GM12878 (cell line): ENCODE results near the gene AEBP1. TPM values are rescaled to one million over a fixed set of nuclear protein-coding genes. Genes with fewer than 3 reads are reported as not detected.

Source experiments
- ATAC-seq: fragments of 200-7000 bp; cut with Tn5 transposase; 3 replicates; pipeline ENCODE4 v1.9.1; 2020; ENCODE audit warnings: mild to moderate bottlenecking, moderate library complexity
- BruUV-seq: library from RNA; stranded (reverse); fragments of 400-500 nt; replicated peaks from 2 replicates; lab custom pipeline; 2021; lab: Mats Ljungman, UMichigan
- CTCF ChIA-PET: fragments of 300-600 bp; sonication (Branson Sonifier 250); formaldehyde crosslinking; extraction: SDS; loops from one replicate; lab custom pipeline; 2021; ENCODE audit warnings: inconsistent platforms; lab: Yijun Ruan, JAX
- POLR2A ChIA-PET: fragments of 350-600 bp; formaldehyde crosslinking; extraction: SDS; loops from one replicate; lab custom pipeline; 2021; ENCODE audit warnings: inconsistent platforms; lab: Charles Lee
- RAD21 ChIA-PET: fragments of 300-600 bp; sonication (Branson Sonifier 250); formaldehyde crosslinking; loops from one replicate; lab custom pipeline; 2023; ENCODE audit warnings: antibody characterized with exemption; ENCODE audit not compliant: unreplicated experiment; lab: Charles Lee
- SMC1A ChIA-PET: fragments of 300-600 bp; sonication (Branson Sonifier 250); formaldehyde crosslinking; loops from one replicate; lab custom pipeline; 2023; ENCODE audit not compliant: unreplicated experiment, uncharacterized antibody; lab: Charles Lee
- DNase-seq: peaks from one replicate; pipeline ENCODE4 v3.0.0-alpha.2; 2011; ENCODE audit warnings: low read depth, low spot score
- FAIRE-seq: peaks from 3 replicates; lab custom pipeline; 2011; peaks lifted over from hg19 to GRCh38; lab: Jason Lieb, UNC
- H2AFZ ChIP-seq: 2 replicates; pipeline ENCODE4 v1.6.0; 2011; ENCODE audit warnings: low read depth, low read length, control low read depth; ENCODE audit not compliant: control insufficient read depth
- H3K27ac ChIP-seq: 2 replicates; pipeline ENCODE4 v1.5.1; 2011; ENCODE audit warnings: control low read depth; ENCODE audit not compliant: control insufficient read depth, insufficient read depth
- H3K27me3 ChIP-seq, 2 experiments: replicated peaks in 1 of 2; 2 replicates each; pipeline versions ENCODE4 v1.6.0 to v1.6.1; 2011; ENCODE audit warnings: low read length in 1 of 2; ENCODE audit not compliant: control insufficient read depth in 2 of 2, insufficient read depth in 2 of 2
- H3K36me3 ChIP-seq, 2 experiments: 2 replicates each; pipeline ENCODE4 v1.5.1; 2011; ENCODE audit warnings: low read length in 1 of 2; ENCODE audit not compliant: control insufficient read depth in 2 of 2, insufficient read depth in 2 of 2
- H3K4me1 ChIP-seq: 2 replicates; pipeline ENCODE4 v1.6.1; 2011; ENCODE audit warnings: mild to moderate bottlenecking, low read length, moderate library complexity, mixed read lengths; ENCODE audit not compliant: control insufficient read depth, insufficient read depth
- H3K4me2 ChIP-seq: 2 replicates; pipeline ENCODE4 v1.6.0; 2011; ENCODE audit warnings: control low read depth; ENCODE audit not compliant: control insufficient read depth, insufficient read depth
- H3K4me3 ChIP-seq: fragments of 200-600 bp; sonication (generic); 2 replicates; pipeline ENCODE4 v1.5.1; 2016
- H3K79me2 ChIP-seq: 2 replicates; pipeline ENCODE4 v1.6.0; 2011; ENCODE audit warnings: low read length; ENCODE audit not compliant: control insufficient read depth, insufficient read depth
- H3K9ac ChIP-seq: 2 replicates; pipeline ENCODE4 v1.8.0; 2011; ENCODE audit warnings: low read length, control low read depth, mixed read lengths; ENCODE audit not compliant: control insufficient read depth, insufficient read depth
- H3K9me3 ChIP-seq: replicated peaks from 3 replicates; pipeline ENCODE4 v1.5.1; 2011; ENCODE audit warnings: mild to moderate bottlenecking, low read length; ENCODE audit not compliant: control insufficient read depth, insufficient read depth
- H4K20me1 ChIP-seq: 2 replicates; pipeline ENCODE4 v1.6.0; 2011; ENCODE audit not compliant: control insufficient read depth, insufficient read depth
- CEBPB ChIP-seq, 2 experiments: fragments of 150-350 bp in 1 of 2; IDR thresholded peaks; 2 replicates each; pipeline ENCODE4 v1.6.1; 2012 to 2014; ENCODE audit warnings: low read depth in 2 of 2, low read length in 2 of 2, borderline replicate concordance in 1 of 2, inconsistent platforms in 1 of 2
- HDAC6 ChIP-seq: fragments of 200-600 bp; sonication (generic); IDR thresholded peaks from one replicate; pipeline ENCODE4 v1.8.0; 2017; ENCODE audit warnings: antibody characterized with exemption; ENCODE audit not compliant: unreplicated experiment
- KDM1A ChIP-seq: fragments of 200-600 bp; sonication (generic); IDR thresholded peaks from 2 replicates; pipeline ENCODE4 v1.6.1; 2016; ENCODE audit warnings: borderline replicate concordance
- MXI1 ChIP-seq: fragments of 150-350 bp; IDR thresholded peaks from 2 replicates; pipeline ENCODE4 v1.6.1; 2011; ENCODE audit warnings: low read depth, mild to moderate bottlenecking, inconsistent platforms, low read length, improper control_type of control experiment
- MYB ChIP-seq: fragments of 150-350 bp; IDR thresholded peaks from 2 replicates; pipeline ENCODE4 v1.6.1; 2014; ENCODE audit warnings: mild to moderate bottlenecking, low read depth, low read length, borderline replicate concordance
- NR2C2 ChIP-seq: IDR thresholded peaks from 2 replicates; pipeline ENCODE4 v1.6.1; 2011; ENCODE audit warnings: borderline replicate concordance, low read depth; ENCODE audit not compliant: control insufficient read depth, insufficient read length
- POU2F2 ChIP-seq: IDR thresholded peaks from 3 replicates; pipeline ENCODE4 v1.6.1; 2011; ENCODE audit warnings: low read depth, mild to moderate bottlenecking, low read length, borderline replicate concordance
- STAT3 ChIP-seq: IDR thresholded peaks from 2 replicates; pipeline ENCODE4 v1.6.1; 2011; ENCODE audit warnings: low read depth, low read length, improper control_type of control experiment
- WGBS: methylation state at CpG from one replicate; pipeline ENCODE4 v1.1.6; 2016; ENCODE audit warnings: low lambda C conversion rate; ENCODE audit not compliant: insufficient replicate concordance, insufficient coverage; ENCODE audit errors: missing lambda C conversion rate; 5-methylcytosine and 5-hydroxymethylcytosine counted together
- in situ Hi-C: fragments of 300-500 bp; cut with MboI; formaldehyde crosslinking; loops from 9 replicates; pipeline ENCODE4 v1.14.3; 2018; ENCODE audit warnings: mixed read lengths
- intact Hi-C: fragments of 100-400 bp; cut with micrococcal nuclease; formaldehyde crosslinking; loops from one replicate; pipeline ENCODE4 v1.14.2; 2022; ENCODE audit not compliant: unreplicated experiment
- polyA plus RNA-seq, 11 experiments: library from polyadenylated mRNA; depleted of rRNA in 4 of 11; unstranded in 6 of 11; stranded (reverse) in 5 of 11; fragments of >200 nt; fragmentation: Nextera tagmentation in 4 of 11; fragmentation: Illumina TruSeq in 1 of 11; extraction: Ambion mirVana in 4 of 11; extraction: Trizol in 1 of 11; gene quantifications; 1 replicate in 1 of 11; 2 replicates in 10 of 11; pipeline versions ENCODE4 v1.2.1 to v1.2.3, GENCODE V29; 2011 to 2016; ENCODE audit warnings: inconsistent platforms in 2 of 11, missing spikeins in 2 of 11, low read depth in 1 of 11
- total RNA-seq, 4 experiments: library from RNA; depleted of rRNA in 3 of 4; stranded (reverse); fragments of >200 nt in 3 of 4; fragmentation: Illumina TruSeq in 1 of 4; extraction: Trizol in 1 of 4; gene quantifications; 2 replicates each; pipeline versions ENCODE4 v1.2.1 to v1.2.3, GENCODE V29; 2013 to 2021
- TF ChIP-seq, protein P1 (sequence below): fragments of 150-350 bp; IDR thresholded peaks from 2 replicates; pipeline ENCODE4 v1.6.1; 2016; ENCODE audit warnings: low read depth, low read length
- TF ChIP-seq, protein P2 (sequence below): fragments of 450-650 bp; IDR thresholded peaks from 2 replicates; pipeline ENCODE4 v1.6.1; 2017; ENCODE audit warnings: antibody characterized with exemption, mild to moderate bottlenecking, moderate library complexity
- TF ChIP-seq, protein P3 (sequence below): IDR thresholded peaks from 2 replicates; pipeline ENCODE4 v1.6.1; 2011; ENCODE audit warnings: borderline replicate concordance, low read depth, mild to moderate bottlenecking, moderate library complexity, mixed read lengths, low read length; ENCODE audit not compliant: insufficient read depth; ENCODE audit errors: extremely low read length

AEBP1 gene
- total and polyA plus RNA-seq, 10 of the 15 experiments (the other 5 are each of a cell fraction or from before 2014, with no cell fraction given), result 0.06 to 0.23 (median 0.11) TPM; not detected in 5

DNA sequence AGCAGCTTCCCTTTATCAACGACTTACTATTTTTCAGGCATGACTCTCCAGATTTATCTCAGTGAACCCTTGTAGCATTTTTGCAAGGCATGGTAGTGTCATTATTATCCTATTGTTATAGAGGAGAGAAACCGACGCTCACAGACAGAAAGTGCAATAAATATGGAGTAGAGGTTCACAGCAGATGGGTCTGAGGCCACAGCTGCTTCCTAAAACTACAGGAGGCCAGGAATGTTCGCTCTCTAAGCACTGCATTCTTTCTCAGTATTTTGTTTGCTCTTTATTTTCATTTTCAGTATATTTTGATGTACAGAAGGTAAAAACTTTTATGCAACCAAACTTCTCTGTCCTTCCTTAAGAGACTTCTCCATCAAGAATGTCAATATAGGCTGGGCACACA is 4.5 kb upstream of the AEBP1 start:
- no peak overlapping the region for H3K27ac ChIP-seq

More for the DNA sequence above, 4.5 kb upstream of the AEBP1 start:
- POLR2A ChIA-PET, result no interaction called here
- in situ Hi-C loops (no loop called here), intact Hi-C loops (no loop called here)
- FAIRE-seq, result no peak
- CTCF ChIA-PET, result interaction anchor here (1.3 kb wide), 1 partner anchor 23 kb away, joined by 4 read pairs; no protein-coding TSS in a partner anchor
- BruUV-seq, result no TSS peak
- Histone ChIP-seq H3K36me3 (no peaks in the 10 kb centered on the region), H4K20me1 (no peaks in the 10 kb centered on the region), H3K79me2 (no peaks in the 10 kb centered on the region), H2AFZ (no peak overlapping the region), H3K9me3 (no peaks in the 10 kb centered on the region), H3K9ac (no peak overlapping the region), H3K27me3 (peaks cover 1 to 3% of the 10 kb centered on the region in 2 experiments; a peak in 1 of 4 replicates), H3K4me1 (peaks cover 14% of the 10 kb centered on the region), H3K4me3 (no peak overlapping the region), H3K4me2 (no peak overlapping the region)
- TF ChIP-seq NR2C2, result no peak
- TF ChIP-seq STAT3, result no peak
- TF ChIP-seq, protein P1, sequence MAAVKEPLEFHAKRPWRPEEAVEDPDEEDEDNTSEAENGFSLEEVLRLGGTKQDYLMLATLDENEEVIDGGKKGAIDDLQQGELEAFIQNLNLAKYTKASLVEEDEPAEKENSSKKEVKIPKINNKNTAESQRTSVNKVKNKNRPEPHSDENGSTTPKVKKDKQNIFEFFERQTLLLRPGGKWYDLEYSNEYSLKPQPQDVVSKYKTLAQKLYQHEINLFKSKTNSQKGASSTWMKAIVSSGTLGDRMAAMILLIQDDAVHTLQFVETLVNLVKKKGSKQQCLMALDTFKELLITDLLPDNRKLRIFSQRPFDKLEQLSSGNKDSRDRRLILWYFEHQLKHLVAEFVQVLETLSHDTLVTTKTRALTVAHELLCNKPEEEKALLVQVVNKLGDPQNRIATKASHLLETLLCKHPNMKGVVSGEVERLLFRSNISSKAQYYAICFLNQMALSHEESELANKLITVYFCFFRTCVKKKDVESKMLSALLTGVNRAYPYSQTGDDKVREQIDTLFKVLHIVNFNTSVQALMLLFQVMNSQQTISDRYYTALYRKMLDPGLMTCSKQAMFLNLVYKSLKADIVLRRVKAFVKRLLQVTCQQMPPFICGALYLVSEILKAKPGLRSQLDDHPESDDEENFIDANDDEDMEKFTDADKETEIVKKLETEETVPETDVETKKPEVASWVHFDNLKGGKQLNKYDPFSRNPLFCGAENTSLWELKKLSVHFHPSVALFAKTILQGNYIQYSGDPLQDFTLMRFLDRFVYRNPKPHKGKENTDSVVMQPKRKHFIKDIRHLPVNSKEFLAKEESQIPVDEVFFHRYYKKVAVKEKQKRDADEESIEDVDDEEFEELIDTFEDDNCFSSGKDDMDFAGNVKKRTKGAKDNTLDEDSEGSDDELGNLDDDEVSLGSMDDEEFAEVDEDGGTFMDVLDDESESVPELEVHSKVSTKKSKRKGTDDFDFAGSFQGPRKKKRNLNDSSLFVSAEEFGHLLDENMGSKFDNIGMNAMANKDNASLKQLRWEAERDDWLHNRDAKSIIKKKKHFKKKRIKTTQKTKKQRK, result no peak
- no peak for TF ChIP-seq HDAC6
- TF ChIP-seq, protein P2, sequence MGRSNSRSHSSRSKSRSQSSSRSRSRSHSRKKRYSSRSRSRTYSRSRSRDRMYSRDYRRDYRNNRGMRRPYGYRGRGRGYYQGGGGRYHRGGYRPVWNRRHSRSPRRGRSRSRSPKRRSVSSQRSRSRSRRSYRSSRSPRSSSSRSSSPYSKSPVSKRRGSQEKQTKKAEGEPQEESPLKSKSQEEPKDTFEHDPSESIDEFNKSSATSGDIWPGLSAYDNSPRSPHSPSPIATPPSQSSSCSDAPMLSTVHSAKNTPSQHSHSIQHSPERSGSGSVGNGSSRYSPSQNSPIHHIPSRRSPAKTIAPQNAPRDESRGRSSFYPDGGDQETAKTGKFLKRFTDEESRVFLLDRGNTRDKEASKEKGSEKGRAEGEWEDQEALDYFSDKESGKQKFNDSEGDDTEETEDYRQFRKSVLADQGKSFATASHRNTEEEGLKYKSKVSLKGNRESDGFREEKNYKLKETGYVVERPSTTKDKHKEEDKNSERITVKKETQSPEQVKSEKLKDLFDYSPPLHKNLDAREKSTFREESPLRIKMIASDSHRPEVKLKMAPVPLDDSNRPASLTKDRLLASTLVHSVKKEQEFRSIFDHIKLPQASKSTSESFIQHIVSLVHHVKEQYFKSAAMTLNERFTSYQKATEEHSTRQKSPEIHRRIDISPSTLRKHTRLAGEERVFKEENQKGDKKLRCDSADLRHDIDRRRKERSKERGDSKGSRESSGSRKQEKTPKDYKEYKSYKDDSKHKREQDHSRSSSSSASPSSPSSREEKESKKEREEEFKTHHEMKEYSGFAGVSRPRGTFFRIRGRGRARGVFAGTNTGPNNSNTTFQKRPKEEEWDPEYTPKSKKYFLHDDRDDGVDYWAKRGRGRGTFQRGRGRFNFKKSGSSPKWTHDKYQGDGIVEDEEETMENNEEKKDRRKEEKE, result no peak
- TF ChIP-seq, protein P3, sequence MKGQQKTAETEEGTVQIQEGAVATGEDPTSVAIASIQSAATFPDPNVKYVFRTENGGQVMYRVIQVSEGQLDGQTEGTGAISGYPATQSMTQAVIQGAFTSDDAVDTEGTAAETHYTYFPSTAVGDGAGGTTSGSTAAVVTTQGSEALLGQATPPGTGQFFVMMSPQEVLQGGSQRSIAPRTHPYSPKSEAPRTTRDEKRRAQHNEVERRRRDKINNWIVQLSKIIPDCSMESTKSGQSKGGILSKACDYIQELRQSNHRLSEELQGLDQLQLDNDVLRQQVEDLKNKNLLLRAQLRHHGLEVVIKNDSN, result no peak
- TF ChIP-seq MXI1, result no peak
- no peak for TF ChIP-seq POU2F2
- no peak for TF ChIP-seq CEBPB (IDR thresholded peaks at IDR 0.05; ENCODE audit: borderline replicate concordance in 1 of 2, low read depth in 2 of 2, low read length in 2 of 2)
- TF ChIP-seq MYB, result no peak
- no peak for TF ChIP-seq KDM1A
- RAD21 ChIA-PET, result no interaction called here
- WGBS, result 14% methylated on average over 4 of the region's 4 CpGs
- DNase-seq, result no peak
- ATAC-seq, result no peak
- SMC1A ChIA-PET, result interaction anchor here (1.2 kb wide), 1 partner anchor 18 kb away, joined by 3 read pairs; no protein-coding TSS in a partner anchor
